H9 (cell line): Measurements from ENCODE around the gene PRR16. TPM values are rescaled to one million over a fixed set of nuclear protein-coding genes. Genes with fewer than 3 reads are reported as not detected.

Experiments
- DNase-seq: peaks from one replicate; pipeline ENCODE4 v3.0.0-alpha.2; 2017
- H2AFZ ChIP-seq: one replicate; pipeline ENCODE4 v1.6.1; 2013; ENCODE audit warnings: mild to moderate bottlenecking, low read length, control low read depth, moderate library complexity
- H2AK5ac ChIP-seq: 2 replicates; pipeline ENCODE4 v1.6.1; 2013; ENCODE audit warnings: low read length, control low read depth, mixed read lengths; ENCODE audit not compliant: insufficient read length
- H2BK120ac ChIP-seq: one replicate; pipeline ENCODE4 v1.6.1; 2013; ENCODE audit warnings: low read depth, mild to moderate bottlenecking, low read length, control low read depth, inconsistent platforms; ENCODE audit not compliant: poor library complexity, severe bottlenecking
- H2BK12ac ChIP-seq: 2 replicates; pipeline ENCODE4 v1.6.1; 2013; ENCODE audit warnings: low read length, control low read depth, mixed read lengths, low read depth; ENCODE audit not compliant: insufficient read length
- H2BK15ac ChIP-seq: 2 replicates; pipeline ENCODE4 v1.6.1; 2013; ENCODE audit warnings: low read depth, low read length, control low read depth
- H2BK20ac ChIP-seq: one replicate; pipeline ENCODE4 v1.6.1; 2013; ENCODE audit warnings: low read depth, mild to moderate bottlenecking, low read length, control low read depth, inconsistent platforms; ENCODE audit not compliant: poor library complexity, severe bottlenecking
- H2BK5ac ChIP-seq: 2 replicates; pipeline ENCODE4 v1.6.1; 2013; ENCODE audit warnings: low read length, control low read depth, mixed read lengths; ENCODE audit not compliant: insufficient read length
- H3K14ac ChIP-seq: 2 replicates; pipeline ENCODE4 v1.6.1; 2013; ENCODE audit warnings: low read length, control low read depth; ENCODE audit not compliant: insufficient read depth
- H3K18ac ChIP-seq: 2 replicates; pipeline ENCODE4 v1.6.1; 2013; ENCODE audit warnings: low read depth, mild to moderate bottlenecking, mixed read lengths, low read length, control low read depth; ENCODE audit not compliant: insufficient read length
- H3K23ac ChIP-seq: 2 replicates; pipeline ENCODE4 v1.6.1; 2013; ENCODE audit warnings: low read length, control low read depth, mixed read lengths, low read depth; ENCODE audit not compliant: insufficient read length
- H3K23me2 ChIP-seq: 2 replicates; pipeline ENCODE4 v1.6.1; 2013; ENCODE audit warnings: low read depth, mild to moderate bottlenecking, mixed read lengths, low read length, control low read depth; ENCODE audit not compliant: insufficient read length, poor library complexity, severe bottlenecking
- H3K27ac ChIP-seq: 2 replicates; pipeline ENCODE4 v1.5.1; 2013; ENCODE audit warnings: low read length, control low read depth, mixed read lengths, low read depth; ENCODE audit not compliant: insufficient read length
- H3K27me3 ChIP-seq: 2 replicates; pipeline ENCODE4 v1.6.1; 2013; ENCODE audit warnings: low read length, control low read depth, inconsistent platforms; ENCODE audit not compliant: insufficient read depth
- H3K4ac ChIP-seq: 2 replicates; pipeline ENCODE4 v1.6.1; 2013; ENCODE audit warnings: low read depth, mild to moderate bottlenecking, control low read depth, inconsistent platforms, low read length, moderate library complexity
- H3K4me1 ChIP-seq: 2 replicates; pipeline ENCODE4 v1.6.1; 2013; ENCODE audit warnings: low read length, control low read depth, inconsistent platforms; ENCODE audit not compliant: insufficient read depth
- H3K4me2 ChIP-seq: 2 replicates; pipeline ENCODE4 v1.6.1; 2013; ENCODE audit warnings: low read length, control low read depth, mixed read lengths; ENCODE audit not compliant: insufficient read length, insufficient read depth
- H3K56ac ChIP-seq: 2 replicates; pipeline ENCODE4 v1.6.1; 2013; ENCODE audit warnings: low read depth, mild to moderate bottlenecking, mixed read lengths, low read length, control low read depth; ENCODE audit not compliant: insufficient read length
- H3K79me1 ChIP-seq: 2 replicates; pipeline ENCODE4 v1.6.1; 2013; ENCODE audit warnings: low read depth, mild to moderate bottlenecking, moderate library complexity, low read length, control low read depth, inconsistent platforms; ENCODE audit not compliant: insufficient read depth, poor library complexity, severe bottlenecking
- H3K79me2 ChIP-seq: 2 replicates; pipeline ENCODE4 v1.6.1; 2013; ENCODE audit warnings: low read length, control low read depth, inconsistent platforms; ENCODE audit not compliant: insufficient read depth
- H3K9ac ChIP-seq: 2 replicates; pipeline ENCODE4 v1.6.1; 2013; ENCODE audit warnings: low read length, control low read depth, mixed read lengths; ENCODE audit not compliant: insufficient read length; ENCODE audit errors: extremely low read depth
- H3K9me3 ChIP-seq: one replicate; pipeline ENCODE4 v1.6.1; 2013; ENCODE audit warnings: low read depth, low read length, inconsistent platforms; ENCODE audit not compliant: control insufficient read depth
- H3T11ph ChIP-seq: one replicate; pipeline ENCODE4 v1.6.1; 2013; ENCODE audit warnings: mild to moderate bottlenecking, low read length, control low read depth, inconsistent platforms
- H4K20me1 ChIP-seq: one replicate; pipeline ENCODE4 v1.6.1; 2013; ENCODE audit not compliant: control insufficient read depth, insufficient read length, insufficient read depth
- H4K5ac ChIP-seq: 2 replicates; pipeline ENCODE4 v1.6.1; 2013; ENCODE audit warnings: low read depth, mild to moderate bottlenecking, mixed read lengths, low read length, control low read depth; ENCODE audit not compliant: insufficient read length
- H4K8ac ChIP-seq: replicated peaks from 2 replicates; pipeline ENCODE4 v1.6.1; 2013; ENCODE audit warnings: low read length, control low read depth, mixed read lengths, low read depth; ENCODE audit not compliant: insufficient read length
- H4K91ac ChIP-seq: 2 replicates; pipeline ENCODE4 v1.6.1; 2013; ENCODE audit warnings: low read depth, mild to moderate bottlenecking, moderate library complexity, mixed read lengths, low read length, control low read depth; ENCODE audit not compliant: insufficient read length
- H3K27ac Mint-ChIP-seq, 3 experiments: 2 replicates in 2 of 3; 3 replicates in 1 of 3; pipeline ENCODE4 v1.8.0; 2020 to 2021; ENCODE audit warnings: mixed read lengths in 3 of 3, mild to moderate bottlenecking in 1 of 3, moderate library complexity in 1 of 3
- H3K27me3 Mint-ChIP-seq: 2 replicates; pipeline ENCODE4 v1.8.0; 2021; ENCODE audit warnings: low read depth, mild to moderate bottlenecking, moderate library complexity, mixed read lengths
- H3K36me3 Mint-ChIP-seq, 3 experiments: 2 replicates in 2 of 3; 3 replicates in 1 of 3; pipeline ENCODE4 v1.8.0; 2020 to 2021; ENCODE audit warnings: low read depth in 3 of 3, mixed read lengths in 3 of 3; ENCODE audit not compliant: insufficient read depth in 1 of 3
- H3K4me1 Mint-ChIP-seq, 2 experiments: 2 replicates each; pipeline ENCODE4 v1.8.0; 2020; ENCODE audit warnings: mixed read lengths in 2 of 2
- H3K4me3 Mint-ChIP-seq, 2 experiments: 2 replicates in 1 of 2; 3 replicates in 1 of 2; pipeline ENCODE4 v1.8.0; 2020 to 2021; ENCODE audit warnings: mild to moderate bottlenecking in 2 of 2, mixed read lengths in 2 of 2, moderate library complexity in 1 of 2
- H3K9me3 Mint-ChIP-seq, 2 experiments: 2 replicates in 1 of 2; 3 replicates in 1 of 2; pipeline ENCODE4 v1.8.0; 2020; ENCODE audit warnings: mild to moderate bottlenecking in 2 of 2, mixed read lengths in 2 of 2, moderate library complexity in 1 of 2
- WGBS: extraction: QIAGEN DNeasy Blood & Tissue Kit; methylation state at CpG from one replicate; pipeline ENCODE4 v1.1.7; 2013; ENCODE audit warnings: missing lambda C conversion rate, low lambda C conversion rate, mixed read lengths; ENCODE audit not compliant: insufficient read length; ENCODE audit errors: extremely low coverage; 5-methylcytosine and 5-hydroxymethylcytosine counted together
- total RNA-seq: library from RNA; stranded (reverse); gene quantifications from 2 replicates; pipeline ENCODE4 v1.2.1, GENCODE V29; 2021
- TF ChIP-seq, protein P1 (sequence below): fragments of 200-600 bp; sonication (generic); conservative IDR thresholded peaks from 3 replicates; pipeline ENCODE4 v1.8.0; 2021; ENCODE audit warnings: antibody characterized with exemption, mild to moderate bottlenecking

PRR16 gene
- total RNA-seq, 1 experiment from 2014 or later = 0.13 TPM

GRCh38 chr5:120628156-120628555 is 164.1 kb downstream of the PRR16 start:
- TF ChIP-seq, protein P1, sequence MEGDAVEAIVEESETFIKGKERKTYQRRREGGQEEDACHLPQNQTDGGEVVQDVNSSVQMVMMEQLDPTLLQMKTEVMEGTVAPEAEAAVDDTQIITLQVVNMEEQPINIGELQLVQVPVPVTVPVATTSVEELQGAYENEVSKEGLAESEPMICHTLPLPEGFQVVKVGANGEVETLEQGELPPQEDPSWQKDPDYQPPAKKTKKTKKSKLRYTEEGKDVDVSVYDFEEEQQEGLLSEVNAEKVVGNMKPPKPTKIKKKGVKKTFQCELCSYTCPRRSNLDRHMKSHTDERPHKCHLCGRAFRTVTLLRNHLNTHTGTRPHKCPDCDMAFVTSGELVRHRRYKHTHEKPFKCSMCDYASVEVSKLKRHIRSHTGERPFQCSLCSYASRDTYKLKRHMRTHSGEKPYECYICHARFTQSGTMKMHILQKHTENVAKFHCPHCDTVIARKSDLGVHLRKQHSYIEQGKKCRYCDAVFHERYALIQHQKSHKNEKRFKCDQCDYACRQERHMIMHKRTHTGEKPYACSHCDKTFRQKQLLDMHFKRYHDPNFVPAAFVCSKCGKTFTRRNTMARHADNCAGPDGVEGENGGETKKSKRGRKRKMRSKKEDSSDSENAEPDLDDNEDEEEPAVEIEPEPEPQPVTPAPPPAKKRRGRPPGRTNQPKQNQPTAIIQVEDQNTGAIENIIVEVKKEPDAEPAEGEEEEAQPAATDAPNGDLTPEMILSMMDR = no peak
- Histone ChIP-seq H3K9me3 (no peaks in the 10 kb centered on the region), H3K4me1 (no peaks in the 10 kb centered on the region), H2BK12ac (no peak overlapping the region), H2BK5ac (no peak overlapping the region), H2BK20ac (no peak overlapping the region), H3K18ac (no peak overlapping the region), H3K14ac (no peak overlapping the region), H3K23me2 (no peaks in the 10 kb centered on the region), H4K8ac (no peak overlapping the region), H3K23ac (no peak overlapping the region), H3K79me2 (no peaks in the 10 kb centered on the region), H2BK120ac (no peak overlapping the region), H3K9ac (no peak overlapping the region), H3K27ac (no peak overlapping the region), H2AK5ac (no peak overlapping the region), H4K20me1 (no peaks in the 10 kb centered on the region), H4K91ac (no peak overlapping the region), H2BK15ac (no peak overlapping the region), H3K4ac (no peak overlapping the region), H4K5ac (no peak overlapping the region), H3T11ph (no peak overlapping the region), H3K79me1 (no peaks in the 10 kb centered on the region), H3K4me2 (no peak overlapping the region), H3K27me3 (no peaks in the 10 kb centered on the region), H3K56ac (no peak overlapping the region), H2AFZ (no peak overlapping the region)
- no CpG with 5 or more reads among the region's 3 CpGs for WGBS
- no peak for DNase-seq
- no peak overlapping the region for H3K4me3 Mint-ChIP-seq
- H3K27me3 Mint-ChIP-seq = no peaks in the 10 kb centered on the region; the same call in 1 of the 2 replicates
- peaks cover 0 to 2% of the 10 kb centered on the region in 2 experiments; a peak in 1 of 5 replicates for H3K9me3 Mint-ChIP-seq
- H3K36me3 Mint-ChIP-seq = no peaks in the 10 kb centered on the region; a peak in 2 of 7 replicates
- H3K27ac Mint-ChIP-seq = no peak overlapping the region
- H3K4me1 Mint-ChIP-seq = peaks cover 0 to 5% of the 10 kb centered on the region in 2 experiments; a peak in 2 of 4 replicates
